GM10248 (cell line): ENCODE data around the gene GSE1.

ENCODE experiments used
- CTCF ChIA-PET: fragments of 300-600 bp; sonication (Branson Sonifier 250); formaldehyde crosslinking; extraction: SDS; loops from one replicate; lab custom pipeline; 2021; ENCODE audit warnings: antibody characterized with exemption; lab: Yijun Ruan, JAX
- POLR2A ChIA-PET: fragments of 350-650 bp; sonication (Branson Sonifier 250); formaldehyde crosslinking; extraction: SDS; loops from one replicate; lab custom pipeline; 2020; ENCODE audit warnings: antibody characterized with exemption; lab: Yijun Ruan, JAX
- DNase-seq: peaks from one replicate; pipeline ENCODE4 v3.0.0; 2012; ENCODE audit errors: extremely low spot score
- TF ChIP-seq, protein P1 (sequence below): IDR thresholded peaks from 2 replicates; pipeline ENCODE4 v1.5.1; 2012; ENCODE audit warnings: mild to moderate bottlenecking, low read depth; ENCODE audit errors: extremely low read depth, missing control alignments, control extremely low read depth

Gene GSE1

DNA sequence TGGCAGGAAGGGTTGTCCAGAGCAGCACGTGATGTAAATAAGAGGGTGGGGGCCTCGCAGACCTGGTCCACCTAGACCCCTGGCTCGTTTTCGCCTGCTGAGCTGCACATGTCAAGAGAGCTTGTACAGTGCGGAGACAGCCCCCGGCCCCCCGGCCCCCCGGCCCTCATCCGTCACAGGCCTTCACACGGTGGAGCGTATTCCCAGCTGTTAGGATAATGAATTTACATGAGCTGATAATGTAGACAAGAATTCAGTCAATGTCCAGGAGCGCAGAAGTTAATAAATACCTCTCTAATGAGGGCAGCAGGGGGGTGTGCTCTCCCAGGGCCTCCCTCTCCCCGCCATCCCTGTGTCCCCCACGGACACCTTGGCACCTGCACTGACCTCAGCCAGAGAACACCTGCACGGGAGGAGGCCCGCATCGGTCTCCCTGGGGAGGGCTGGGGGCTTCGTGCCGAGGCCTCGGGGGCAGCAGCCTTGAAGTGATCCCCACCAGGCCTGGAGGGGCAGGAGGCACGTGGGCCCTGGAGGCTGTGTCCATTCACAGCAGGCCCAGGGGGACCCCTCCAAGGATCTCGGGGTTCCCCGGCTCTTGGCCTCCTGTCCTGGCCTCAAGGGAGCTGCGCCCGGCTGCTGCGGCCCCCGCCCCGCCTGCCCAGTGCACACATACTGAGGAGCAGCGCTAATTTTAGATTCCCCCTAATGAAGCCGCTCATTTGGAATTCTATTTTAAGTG is 14.6 kb downstream of the GSE1 start:
- CTCF ChIA-PET: interaction anchor here (0.9 to 8.3 kb wide), 3 partner anchors 12 to 235 kb away, joined by 3 to 67 read pairs (median 4); no protein-coding TSS in a partner anchor
- POLR2A ChIA-PET: interaction anchor here (0.5 kb wide), 1 partner anchor 375 kb away, joined by 3 read pairs; no protein-coding TSS in a partner anchor
- TF ChIP-seq, protein P1, sequence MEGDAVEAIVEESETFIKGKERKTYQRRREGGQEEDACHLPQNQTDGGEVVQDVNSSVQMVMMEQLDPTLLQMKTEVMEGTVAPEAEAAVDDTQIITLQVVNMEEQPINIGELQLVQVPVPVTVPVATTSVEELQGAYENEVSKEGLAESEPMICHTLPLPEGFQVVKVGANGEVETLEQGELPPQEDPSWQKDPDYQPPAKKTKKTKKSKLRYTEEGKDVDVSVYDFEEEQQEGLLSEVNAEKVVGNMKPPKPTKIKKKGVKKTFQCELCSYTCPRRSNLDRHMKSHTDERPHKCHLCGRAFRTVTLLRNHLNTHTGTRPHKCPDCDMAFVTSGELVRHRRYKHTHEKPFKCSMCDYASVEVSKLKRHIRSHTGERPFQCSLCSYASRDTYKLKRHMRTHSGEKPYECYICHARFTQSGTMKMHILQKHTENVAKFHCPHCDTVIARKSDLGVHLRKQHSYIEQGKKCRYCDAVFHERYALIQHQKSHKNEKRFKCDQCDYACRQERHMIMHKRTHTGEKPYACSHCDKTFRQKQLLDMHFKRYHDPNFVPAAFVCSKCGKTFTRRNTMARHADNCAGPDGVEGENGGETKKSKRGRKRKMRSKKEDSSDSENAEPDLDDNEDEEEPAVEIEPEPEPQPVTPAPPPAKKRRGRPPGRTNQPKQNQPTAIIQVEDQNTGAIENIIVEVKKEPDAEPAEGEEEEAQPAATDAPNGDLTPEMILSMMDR: no peak
- no peak for DNase-seq

DNA sequence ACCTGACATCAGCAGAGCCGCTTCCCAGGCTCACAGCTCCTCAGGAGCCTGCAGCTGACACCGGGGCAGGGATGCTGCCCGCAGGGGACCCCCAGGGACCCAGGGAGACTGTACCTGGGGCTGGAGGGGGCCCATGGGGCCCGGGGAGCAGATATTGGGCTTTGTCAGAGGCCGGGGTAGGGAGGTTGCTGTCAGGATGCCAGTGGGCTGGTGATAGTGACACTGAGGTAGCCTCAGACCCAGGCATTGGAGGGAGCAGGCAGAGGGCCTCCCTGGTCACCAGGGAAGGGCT is 15.1 kb downstream of the GSE1 start:
- DNase-seq: no peak
- TF ChIP-seq, protein P1: no peak
- CTCF ChIA-PET: interaction anchor here (0.9 to 8.3 kb wide), 3 partner anchors 12 to 236 kb away, joined by 3 to 67 read pairs (median 4); no protein-coding TSS in a partner anchor
- POLR2A ChIA-PET: no interaction called here

DNA sequence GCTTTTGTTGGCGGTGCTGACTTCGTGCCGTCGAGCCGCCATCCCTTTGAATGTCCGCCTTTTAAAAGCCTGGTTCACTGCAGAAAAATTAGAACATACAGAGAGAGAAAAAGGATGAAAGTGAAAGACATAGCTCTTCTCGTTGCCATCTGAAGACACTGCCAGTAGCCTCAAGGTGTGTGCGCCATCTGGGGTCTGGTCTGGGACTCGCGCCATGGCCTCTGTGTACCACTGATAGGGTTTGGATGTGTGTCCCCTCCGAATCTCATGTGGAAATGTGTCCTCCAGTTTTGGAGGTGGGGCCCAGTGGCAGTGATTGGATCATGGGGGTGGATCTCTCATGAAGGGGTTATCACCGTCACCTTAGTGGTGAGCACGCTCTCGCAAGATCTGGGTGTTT is 15.5 kb downstream of the GSE1 start:
- no peak for DNase-seq
- ChIA-PET POLR2A (no interaction called here), CTCF (interaction anchor here (0.9 to 8.3 kb wide), 3 partner anchors 13 to 236 kb away, joined by 3 to 67 read pairs (median 4); no protein-coding TSS in a partner anchor)
- TF ChIP-seq, protein P1: no peak

GRCh38 chr16:85629326-85629725 is 16.2 kb downstream of the GSE1 start:
- CTCF ChIA-PET: interaction anchor here (8.3 kb wide), 1 partner anchor 13 kb away, joined by 67 read pairs; no protein-coding TSS in a partner anchor
- POLR2A ChIA-PET: no interaction called here
- DNase-seq: no peak
- TF ChIP-seq, protein P1: no peak

GRCh38 chr16:85629853-85630252 is 16.7 kb downstream of the GSE1 start:
- no peak for DNase-seq
- CTCF ChIA-PET: interaction anchor here (1.6 to 8.3 kb wide), 2 partner anchors 14 to 19 kb away, joined by 4 to 67 read pairs; no protein-coding TSS in a partner anchor
- TF ChIP-seq, protein P1: no peak
- POLR2A ChIA-PET: no interaction called here

DNA sequence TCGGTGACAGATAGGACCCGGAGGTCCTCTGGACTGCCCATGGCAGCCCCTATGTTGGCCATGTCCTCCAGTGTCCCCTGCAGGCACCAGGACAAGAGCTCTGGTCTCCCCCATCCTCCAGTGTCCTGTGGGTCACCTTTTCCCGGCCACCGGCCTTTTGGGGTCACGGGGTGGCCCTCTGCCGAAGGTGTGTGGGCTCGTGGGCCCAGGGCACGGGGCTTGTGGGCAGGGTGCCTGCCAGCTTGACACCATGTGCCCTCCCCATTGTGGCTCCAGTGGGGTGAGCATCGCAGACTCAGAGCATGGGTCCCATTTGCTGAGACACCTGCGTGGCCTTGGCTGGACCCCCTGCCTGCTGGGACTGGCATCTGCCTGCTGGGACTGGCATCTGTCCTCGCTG is 18.1 kb downstream of the GSE1 start:
- TF ChIP-seq, protein P1: no peak
- DNase-seq: no peak
- ChIA-PET POLR2A (no interaction called here), CTCF (interaction anchor here (1.6 to 8.3 kb wide), 2 partner anchors 15 to 21 kb away, joined by 4 to 67 read pairs; no protein-coding TSS in a partner anchor)
